ENCODE measurements around the gene DHCR24.
"Not testable (repeated sequence)": the region's sequence is repeated elsewhere in the genome, so short reads cannot be mapped to it uniquely, and the experiment has no call there.

DHCR24 gene, protein sequence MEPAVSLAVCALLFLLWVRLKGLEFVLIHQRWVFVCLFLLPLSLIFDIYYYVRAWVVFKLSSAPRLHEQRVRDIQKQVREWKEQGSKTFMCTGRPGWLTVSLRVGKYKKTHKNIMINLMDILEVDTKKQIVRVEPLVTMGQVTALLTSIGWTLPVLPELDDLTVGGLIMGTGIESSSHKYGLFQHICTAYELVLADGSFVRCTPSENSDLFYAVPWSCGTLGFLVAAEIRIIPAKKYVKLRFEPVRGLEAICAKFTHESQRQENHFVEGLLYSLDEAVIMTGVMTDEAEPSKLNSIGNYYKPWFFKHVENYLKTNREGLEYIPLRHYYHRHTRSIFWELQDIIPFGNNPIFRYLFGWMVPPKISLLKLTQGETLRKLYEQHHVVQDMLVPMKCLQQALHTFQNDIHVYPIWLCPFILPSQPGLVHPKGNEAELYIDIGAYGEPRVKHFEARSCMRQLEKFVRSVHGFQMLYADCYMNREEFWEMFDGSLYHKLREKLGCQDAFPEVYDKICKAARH

DNA sequence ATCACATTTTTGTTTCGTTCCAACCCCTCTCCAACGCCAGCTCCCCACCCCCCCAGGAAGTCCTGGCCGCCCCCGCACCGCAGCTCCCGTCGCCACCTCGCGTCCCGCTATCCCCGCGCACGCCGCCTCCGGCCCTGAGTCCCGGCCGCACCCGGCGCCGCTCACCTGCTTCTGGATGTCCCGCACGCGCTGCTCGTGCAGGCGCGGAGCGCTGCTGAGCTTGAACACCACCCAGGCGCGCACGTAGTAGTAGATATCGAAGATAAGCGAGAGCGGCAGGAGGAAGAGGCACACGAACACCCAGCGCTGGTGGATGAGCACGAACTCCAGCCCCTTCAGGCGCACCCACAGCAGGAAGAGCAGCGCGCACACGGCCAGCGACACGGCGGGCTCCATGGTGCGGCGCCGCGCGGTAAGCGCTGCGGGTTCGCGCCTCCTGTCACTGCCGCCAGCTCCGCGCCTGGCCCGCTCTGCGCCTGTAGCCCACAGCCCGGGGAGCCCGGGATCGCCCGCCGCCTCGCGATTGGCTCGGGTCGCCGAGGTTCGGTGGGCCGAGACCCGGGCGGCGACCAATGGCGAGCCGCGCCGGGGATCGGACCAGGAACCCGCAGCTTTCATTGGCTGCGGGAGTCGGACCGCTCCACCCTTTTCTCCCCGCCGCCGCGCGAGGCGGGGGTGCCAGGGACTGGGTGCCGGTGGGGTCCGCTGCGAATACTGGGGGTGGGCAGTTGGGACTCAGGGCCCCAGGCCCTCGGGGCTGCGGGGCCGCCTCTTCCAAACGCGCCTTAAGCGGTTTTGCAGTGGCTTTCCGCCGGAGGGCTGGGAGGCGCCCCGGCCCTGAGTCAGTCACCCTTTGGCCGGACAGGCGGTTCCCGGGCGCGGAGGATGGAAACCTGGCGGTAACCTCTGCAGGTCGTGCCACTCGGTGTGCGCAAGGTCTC, at the start of gene DHCR24:
TSS of gene DHCR24 (minus strand) at position 472 of the 941 bp plus-strand sequence. CDS start at position 396, 76 bp downstream.
- FAIRE-seq, result no peak

DNA sequence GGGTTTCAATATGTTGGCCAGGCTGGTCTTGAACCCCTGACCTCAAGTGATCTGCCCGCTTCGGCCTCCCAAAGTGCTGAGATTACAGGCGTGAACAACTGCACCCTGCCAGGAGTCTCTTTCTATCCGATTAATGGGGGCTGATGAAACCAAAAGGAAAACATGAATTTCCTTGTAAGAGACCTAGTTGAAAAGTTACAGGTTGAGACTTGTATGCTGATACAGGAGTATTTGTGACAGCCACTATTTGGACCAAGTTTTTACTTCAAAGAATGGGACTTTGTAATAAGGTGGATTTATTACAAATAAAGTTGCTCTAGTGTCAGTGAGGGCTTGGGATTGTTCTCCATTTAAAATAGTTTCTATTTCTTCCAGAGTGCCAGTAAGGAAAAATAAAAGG, 49.8 kb upstream of the DHCR24 start:
- FAIRE-seq, result no peak

DNA sequence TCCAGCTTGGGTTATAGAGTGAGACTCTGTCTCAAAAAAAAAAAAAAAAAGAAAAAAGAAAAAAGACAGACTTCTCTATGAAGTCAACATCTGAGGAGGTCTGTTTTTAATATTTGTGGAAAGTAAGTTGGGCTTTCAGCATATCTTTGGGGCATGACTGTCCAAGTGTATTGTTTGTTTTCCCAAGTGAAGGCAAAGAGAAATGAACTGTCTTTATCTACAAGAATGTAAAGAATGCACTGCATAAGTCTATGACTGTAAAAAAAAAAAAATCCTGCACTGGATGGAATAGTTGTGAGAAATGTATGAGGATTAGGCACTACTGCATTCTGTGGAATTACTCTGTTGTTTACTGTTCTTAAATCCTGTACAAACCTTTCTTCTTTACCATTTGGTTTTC, 47.9 kb upstream of the DHCR24 start:
- peak; percentile 57 for FAIRE-seq

DNA sequence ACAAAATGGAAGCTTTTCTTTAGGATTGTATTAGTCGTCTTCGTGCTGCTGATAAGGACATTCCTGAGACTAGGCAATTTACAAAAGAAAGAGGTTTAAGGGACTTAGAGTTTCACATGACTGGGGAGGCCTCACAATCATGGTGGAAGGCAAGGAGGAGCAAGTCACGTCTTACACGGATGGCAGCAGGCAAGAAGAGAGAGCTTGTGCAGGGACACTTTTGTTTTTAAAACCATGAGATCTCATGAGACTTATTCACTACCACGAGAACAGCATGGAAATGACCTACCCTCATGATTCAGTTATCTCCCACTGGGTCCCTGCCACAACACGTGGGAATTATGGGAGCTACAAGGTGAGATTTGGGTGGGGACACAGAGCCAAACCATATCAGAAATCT, 47.1 kb upstream of the DHCR24 start:
- not testable (repeated sequence) for FAIRE-seq

DNA sequence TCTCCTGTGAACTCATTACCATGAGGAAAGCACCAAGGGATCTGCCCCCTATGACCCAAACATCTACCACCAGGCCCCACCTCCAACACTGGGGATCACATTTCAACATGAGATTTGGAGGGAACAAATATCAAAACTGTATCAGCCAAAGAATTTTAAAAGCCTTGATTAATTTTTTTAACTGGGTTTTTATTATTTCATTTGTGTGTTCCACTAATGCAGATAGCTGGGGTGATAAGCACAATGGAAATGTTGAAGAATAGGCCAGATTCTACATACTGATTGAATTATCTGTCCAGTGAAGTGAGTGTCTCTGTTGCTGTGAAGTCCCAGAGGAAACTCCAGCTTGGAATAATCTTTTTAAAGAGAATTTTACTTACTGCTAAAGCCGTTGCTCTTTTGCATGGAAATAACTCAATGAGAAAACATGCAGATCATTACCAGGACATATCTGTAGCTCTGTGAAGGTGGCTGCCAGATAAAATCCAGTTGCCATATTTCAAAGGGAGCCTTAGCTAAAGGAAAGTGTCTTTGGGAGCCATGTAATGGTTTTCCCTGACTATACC, 44.4 kb upstream of the DHCR24 start:
- FAIRE-seq, result no peak

DNA sequence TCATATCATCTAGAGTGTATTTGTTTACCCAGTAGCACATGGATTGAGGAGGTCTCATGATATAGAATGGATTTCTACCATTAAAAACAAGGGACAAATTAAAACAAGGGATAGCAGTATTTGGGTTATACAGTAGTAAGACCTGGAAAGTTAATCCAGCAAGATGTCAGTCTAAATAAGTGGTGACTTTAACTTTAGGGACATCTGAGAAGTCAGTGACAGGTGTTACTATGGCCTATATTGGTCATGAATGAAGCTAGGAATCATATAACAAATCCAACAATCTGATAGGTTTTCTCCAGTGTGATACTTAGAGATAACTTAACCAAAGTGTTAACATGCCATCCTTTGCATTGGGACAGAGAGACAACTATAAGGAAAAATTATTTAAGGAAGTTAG, 42.7 kb upstream of the DHCR24 start:
- no peak for FAIRE-seq

DNA sequence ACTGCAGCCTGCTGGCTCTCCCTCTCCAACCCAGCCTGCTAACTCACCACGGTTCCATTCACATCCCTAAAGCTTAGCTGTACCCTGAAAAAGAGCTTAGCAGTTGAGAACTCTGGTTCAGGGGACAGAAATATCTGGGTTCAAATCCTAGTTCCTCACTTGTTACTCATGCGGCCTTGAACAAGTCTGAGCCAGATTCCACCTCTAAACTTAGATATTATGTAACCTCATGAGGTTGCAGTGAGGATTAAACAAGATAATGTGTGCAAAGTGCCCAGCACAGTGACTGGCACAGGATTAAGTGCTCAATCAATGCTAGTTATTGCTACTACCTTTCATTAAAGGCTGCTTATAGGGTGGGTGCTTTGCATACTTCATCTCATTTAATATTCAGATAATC, 41.3 kb upstream of the DHCR24 start:
- FAIRE-seq, result no peak

DNA sequence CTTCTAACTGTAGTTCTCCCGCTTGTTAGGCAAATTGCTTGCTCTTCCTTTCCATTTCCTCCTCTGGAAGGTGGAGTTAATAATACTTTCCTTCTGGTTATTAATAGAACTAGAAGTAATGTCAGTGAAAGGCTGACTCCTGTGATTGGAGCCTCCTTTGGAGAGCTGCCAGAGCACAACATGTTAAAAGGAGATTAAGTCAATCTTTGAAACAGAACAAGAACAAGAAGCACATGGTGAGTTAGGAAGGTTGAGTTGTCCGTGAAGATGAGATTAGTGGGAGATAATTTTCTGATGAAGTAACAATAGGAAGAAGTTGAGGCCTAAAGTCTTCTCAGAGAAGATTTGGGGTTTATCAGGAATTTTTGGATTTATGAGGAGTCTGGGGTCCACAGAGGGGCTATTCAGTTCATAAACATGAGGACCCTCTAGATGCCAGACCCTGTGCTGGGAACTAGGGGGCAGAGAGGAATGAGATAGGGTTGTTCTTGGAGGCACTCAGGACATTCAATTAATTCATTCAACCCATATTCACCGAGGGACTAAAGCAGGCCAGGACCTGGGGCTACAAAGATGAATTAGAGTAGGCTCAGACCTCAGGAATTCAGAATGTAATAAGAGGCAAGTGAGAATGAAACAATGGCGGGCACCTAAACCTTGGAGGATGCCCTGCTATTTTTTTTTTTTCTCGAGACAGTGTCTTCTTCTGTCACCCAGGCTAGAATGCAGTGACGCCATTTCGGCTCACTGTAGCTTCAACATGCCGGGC, 40.7 kb upstream of the DHCR24 start:
- no peak for FAIRE-seq

DNA sequence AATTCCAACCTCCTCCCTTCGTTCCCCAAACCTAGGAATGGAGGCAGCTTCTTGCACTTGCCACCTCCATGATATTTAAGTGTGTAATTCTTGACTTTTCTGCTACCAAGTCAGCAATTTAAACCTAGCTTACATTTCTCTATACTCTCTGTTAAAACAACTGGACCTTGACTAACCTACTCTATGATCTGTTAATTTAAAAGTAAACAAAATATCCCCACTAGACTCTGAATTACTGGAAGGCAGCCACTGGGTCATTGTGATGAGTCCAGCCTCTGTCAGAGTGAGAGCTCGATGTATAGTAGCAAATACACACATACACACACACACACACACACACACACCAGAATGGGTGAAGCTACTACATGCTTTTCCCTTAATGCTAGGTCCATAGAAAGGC, 40.0 kb upstream of the DHCR24 start:
- FAIRE-seq, result no peak

DNA sequence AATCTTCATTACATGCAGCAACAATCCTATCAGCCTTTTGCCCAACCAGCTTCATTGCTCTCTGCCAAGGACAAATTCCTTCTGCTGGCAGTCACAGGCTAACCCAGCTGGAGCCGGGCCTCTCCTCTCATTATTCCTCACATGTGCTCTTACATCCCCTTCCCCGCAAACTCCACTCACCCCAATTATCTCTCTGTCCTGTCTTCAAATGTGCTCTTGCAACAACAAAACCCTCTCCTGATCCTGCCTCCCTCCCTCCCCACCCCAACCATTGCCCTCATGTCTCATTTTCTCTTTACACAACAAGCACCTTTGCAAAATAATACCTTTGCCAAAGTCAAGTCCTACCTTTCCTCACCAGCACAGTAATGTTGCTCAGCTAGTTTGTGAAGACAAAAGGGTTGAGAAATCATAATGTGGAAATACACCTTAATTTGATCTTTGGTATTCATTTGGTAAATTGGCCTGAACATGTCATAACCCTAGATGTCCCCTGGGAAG, 36.0 kb upstream of the DHCR24 start:
- FAIRE-seq, result no peak

DNA sequence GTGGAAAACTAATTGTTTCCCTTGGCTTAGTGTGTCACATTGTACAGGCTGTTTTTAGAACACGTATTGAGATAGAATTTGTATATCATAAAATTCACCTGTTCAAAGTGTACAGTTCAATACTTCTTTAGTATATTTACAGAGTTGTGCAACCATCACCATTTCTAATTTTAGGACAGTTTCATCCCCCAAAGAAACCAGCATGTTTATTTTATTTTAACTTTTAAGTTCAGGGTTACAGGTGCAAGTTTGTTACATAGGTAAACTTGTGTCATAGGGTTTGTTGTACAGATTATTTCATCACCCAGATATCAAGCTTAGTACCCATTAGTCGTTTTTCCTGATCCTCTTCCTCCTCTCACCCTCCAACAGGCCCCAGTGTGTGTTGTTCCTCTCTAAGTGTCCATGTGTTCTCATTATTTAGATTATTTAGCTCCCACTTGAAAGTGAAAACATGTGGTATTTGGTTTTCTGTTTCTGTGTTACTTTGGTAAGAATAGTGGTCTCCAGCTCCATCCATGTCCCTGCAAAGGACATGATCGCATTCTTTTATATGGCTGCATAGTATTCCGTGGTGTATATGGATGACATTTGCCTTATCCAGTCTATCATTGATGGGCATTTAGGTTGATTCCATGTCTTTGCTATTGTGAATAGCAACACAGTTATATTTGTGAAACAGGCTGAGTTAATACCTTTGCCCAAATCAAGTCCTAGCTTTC, 35.2 kb upstream of the DHCR24 start:
- no peak for FAIRE-seq

DNA sequence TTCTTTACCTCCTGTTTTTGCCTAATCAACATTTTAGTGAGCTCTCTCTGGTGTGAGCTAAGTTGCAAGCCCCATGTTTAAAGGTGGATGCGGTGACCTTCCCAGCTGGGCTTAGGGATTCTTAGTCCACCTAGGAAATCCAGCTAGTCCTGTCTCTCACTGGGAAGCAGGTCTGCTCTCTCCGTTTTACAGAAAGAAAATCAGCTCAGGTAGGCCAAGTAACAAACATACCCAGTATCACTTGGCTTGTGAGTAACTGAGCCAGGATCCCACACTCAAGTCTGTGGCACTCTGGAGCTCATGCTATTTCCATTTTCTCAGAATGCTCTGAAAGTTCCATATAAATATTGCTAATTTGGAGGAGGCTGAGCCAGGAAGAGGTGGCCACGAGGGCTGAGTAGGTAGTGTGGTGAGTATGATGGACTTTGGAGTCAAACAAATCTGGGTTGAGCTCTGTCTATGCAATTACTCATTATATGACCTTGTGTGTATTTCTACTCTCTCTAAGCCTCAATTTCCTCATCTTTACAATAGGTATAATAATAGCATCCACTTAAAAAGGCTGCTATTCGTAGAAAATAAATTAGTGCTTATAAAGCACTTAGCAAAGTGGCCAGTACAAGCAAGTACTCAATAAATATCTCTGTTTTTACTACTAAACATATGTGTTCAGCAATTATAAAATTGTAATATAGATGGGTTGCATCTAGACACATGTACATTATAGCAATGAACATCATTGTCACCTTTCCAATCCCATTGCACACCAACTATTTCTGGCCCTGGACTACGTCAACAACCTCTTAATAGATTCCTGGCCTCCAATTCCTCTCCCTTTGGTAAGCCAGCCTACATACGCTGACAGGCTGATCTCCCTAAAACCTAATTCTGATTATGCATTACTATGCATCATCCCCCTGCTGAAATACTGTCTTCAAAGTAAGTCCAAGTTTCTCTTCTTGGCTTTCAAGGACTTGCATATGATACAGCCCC, 32.7 kb upstream of the DHCR24 start:
- no peak for FAIRE-seq

DNA sequence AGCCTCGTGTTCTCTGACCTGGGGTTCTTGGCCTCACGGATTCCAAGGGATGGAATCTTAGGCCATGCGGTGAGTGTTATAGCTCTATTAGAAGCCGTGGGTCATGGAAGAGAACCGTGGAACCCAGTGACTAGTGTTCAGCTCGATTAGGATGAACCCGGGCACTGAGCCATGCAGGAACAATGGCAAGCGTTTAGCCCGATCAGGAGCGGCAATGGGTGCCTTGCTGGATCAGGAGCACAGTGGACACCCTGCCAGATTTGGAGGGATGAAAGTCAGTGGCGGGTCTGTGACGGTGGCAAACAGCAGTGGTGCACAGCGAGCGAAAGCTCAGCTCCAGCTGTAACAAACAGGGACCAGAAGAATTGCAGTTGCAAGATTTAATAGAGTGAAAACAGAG, 24.1 kb upstream of the DHCR24 start:
- FAIRE-seq, result not testable (repeated sequence)

DNA sequence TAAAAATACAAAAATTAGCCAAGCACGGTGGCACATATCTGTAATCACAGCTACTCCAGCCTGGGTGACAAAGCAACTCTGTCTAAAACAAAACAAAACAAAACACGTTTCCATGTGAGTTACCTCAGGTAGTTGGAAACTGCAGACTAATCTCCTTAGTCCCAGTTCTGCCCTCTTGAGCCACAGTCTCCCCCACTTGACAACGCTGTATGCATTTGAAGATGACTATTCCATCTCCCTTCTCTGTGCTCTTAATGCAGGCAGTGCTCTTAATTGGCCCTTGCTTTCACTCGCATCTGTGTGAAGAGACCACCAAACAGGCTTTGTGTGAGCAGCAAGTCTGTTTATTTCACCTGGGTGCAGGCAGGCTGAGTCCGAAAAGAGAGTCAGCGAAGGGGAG, 19.6 kb upstream of the DHCR24 start:
- no peak for FAIRE-seq

DNA sequence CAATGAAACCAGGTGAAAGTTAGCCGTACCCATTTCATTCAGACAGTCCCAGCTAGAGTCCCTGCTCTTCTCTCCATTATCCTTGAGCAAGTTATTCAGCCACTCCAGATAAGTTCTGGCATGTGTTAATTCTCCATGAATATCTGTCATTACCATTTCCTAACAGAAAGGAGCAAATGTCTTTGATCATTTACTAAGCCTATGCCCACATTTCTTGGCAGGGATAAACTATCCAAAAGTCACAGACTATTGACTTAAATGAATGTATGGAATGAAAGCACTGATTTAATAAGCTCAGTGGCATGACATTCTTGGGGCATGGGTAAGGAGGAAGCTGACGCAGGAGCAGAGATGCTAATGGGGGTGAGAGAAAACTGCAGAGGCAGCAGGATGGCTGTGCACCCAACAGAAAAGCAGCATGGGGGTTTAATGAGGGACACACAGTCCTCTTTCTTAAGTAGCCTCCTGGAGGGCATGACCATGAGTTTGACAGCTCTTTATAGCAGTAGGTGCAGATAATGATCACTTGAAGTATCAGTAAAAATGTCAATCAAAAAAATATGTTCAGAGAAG, 17.6 kb upstream of the DHCR24 start:
- no peak for FAIRE-seq

DNA sequence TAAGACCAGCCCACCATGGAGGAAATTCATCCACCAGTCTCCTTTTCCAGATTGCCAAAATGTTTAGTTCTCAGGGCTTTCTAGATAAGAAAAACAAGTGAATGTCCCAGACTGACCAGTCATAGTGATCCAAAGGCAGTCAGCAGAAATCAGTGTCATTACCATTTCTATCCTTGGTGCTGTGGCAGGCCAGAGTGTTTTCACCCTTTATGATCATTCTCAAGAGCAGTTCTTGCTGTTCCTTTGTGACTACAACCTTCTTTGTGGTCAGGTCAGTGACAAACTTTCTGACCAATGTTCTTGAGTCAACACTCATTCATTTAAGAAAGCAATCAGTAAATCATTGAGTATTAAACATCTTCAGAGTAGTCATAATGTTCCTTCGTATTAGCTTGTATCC, 7.3 kb upstream of the DHCR24 start:
- no peak for FAIRE-seq

DNA sequence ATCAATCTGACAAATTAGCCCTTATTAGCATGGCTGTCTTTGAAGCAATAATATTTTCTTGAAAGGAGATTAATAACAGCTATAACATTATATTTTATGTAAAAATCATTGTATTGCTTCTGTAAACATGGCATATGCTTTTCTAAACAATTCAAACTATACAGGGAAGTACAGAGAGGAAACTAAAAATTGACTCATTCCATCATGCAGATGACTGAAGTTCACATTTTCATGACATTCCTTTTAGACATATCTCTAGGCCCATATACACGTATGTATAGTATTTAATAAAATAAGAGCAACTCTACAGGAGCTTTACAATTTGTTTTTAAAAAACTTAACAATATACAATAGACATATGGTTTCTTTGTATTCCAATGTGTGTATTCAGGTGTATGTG, 5.6 kb upstream of the DHCR24 start:
- no peak for FAIRE-seq

DNA sequence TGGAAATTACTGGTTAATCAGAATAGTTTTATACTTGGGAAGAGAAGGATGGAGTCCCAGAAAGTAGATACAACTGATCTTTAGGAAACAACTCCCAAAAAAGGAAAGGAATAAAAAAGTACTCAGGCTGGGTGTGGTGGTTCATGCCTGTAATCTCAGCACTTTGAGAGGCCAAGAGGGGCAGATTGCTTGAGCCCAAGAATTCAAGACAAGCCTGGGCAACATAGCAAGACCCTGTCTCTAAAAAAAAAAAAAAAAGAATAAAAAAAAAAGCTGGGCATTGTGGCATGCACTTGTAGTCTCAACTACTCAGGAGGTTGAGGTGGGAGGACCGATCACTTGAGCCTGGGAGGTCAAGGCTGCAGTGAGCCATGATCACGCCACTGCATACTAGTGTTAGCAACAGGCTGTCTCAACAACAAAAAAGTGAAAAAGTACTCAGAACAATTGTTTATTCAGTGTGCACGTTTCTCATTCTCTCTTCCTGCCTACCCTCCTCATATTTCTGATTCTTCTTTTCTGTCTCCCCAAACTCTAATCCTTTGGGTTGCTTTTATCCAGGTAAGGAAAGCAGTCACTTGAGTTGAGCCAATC, 2.2 kb upstream of the DHCR24 start:
- no peak for FAIRE-seq

DNA sequence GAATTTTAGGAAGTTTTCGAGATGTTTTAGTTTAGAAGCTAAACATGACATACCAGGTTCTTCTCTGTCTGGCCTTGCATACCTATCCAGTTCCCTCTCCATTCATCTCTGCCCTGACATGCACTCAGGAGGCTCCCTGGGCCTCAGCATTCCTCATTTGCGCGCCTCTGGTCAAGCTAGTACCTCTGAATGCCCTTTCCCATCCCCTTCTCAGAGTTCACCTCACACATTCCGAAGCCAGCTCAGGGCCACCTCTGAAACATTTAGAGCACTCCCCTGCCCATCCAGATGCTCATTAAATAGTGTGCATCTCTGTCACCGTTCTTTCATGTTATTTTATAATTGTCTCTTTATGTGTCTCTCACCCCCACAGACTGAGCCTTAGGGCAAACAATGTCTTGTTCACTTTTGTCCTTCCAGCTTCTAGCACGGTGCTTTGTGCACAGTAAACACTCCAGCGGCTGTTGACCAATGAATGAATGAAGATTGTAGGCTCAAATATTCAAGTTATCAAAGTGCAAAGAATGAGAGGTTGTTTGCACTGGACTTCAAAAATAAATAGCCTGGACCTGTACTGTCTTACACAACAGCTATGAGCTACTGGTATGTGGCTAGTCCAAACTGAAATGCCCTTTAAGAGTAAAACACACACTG, 1.2 kb upstream of the DHCR24 start:
- no peak for FAIRE-seq
